ENCODE results near the gene ECHDC1. TPM values are rescaled to one million over a fixed set of nuclear protein-coding genes. Genes with fewer than 3 reads are reported as not detected.

ECHDC1 gene
- total and polyA plus RNA-seq, 4 donors: 28.8 to 66.2 (median 50.8) TPM

- Histone ChIP-seq H3K4me1 (ENCODE audit: control insufficient read depth in 4 of 4, insufficient read depth in 4 of 4, low read length in 3 of 4) (peaks cover 0 to 15% (median 2%) of the 10 kb centered on the region in 4 donors), H3K36me3 (ENCODE audit: control insufficient read depth in 4 of 4, insufficient read depth in 3 of 4, low read depth in 1 of 4, low read length in 3 of 4) (no peaks in the 10 kb centered on the region), H3K27ac (ENCODE audit: low read depth in 1 of 2, low read length in 2 of 2) (no peak overlapping the region), H3K9me3 (ENCODE audit: control insufficient read depth in 4 of 4, low read length in 3 of 4) (no peaks in the 10 kb centered on the region), H3K27me3 (ENCODE audit: control insufficient read depth in 4 of 4, insufficient read depth in 4 of 4, low read length in 3 of 4) (no peaks in the 10 kb centered on the region), H3K9ac (ENCODE audit: low read depth in 1 of 2, low read length in 2 of 2) (no peak overlapping the region), H3K4me3 (ENCODE audit: low read depth in 1 of 3, low read length in 3 of 3) (no peak overlapping the region)
- WGBS: 71% methylated on average over 4 of the region's 4 CpGs
- no peak for TF ChIP-seq RAD21 (IDR thresholded peaks at IDR 0.05)
- no peak for TF ChIP-seq GABPA (IDR thresholded peaks at IDR 0.05 in 1 of 2, conservative IDR thresholded peaks at IDR 0.05 in 1 of 2)
- no peak for TF ChIP-seq FOXA1 (IDR thresholded peaks at IDR 0.05)
- no peak for TF ChIP-seq EGR1 (IDR thresholded peaks at IDR 0.05; ENCODE audit: low read depth in 2 of 2)
- no peak for TF ChIP-seq YY1 (IDR thresholded peaks at IDR 0.05)
- no peak for TF ChIP-seq TAF1 (conservative IDR thresholded peaks at IDR 0.05)
- no peak for TF ChIP-seq CTCF (IDR thresholded peaks at IDR 0.05; ENCODE audit: low read depth, low read length, missing input control)
- TF ChIP-seq ATF3 (IDR thresholded peaks at IDR 0.05): no peak
- no peak for TF ChIP-seq HNF4A (conservative IDR thresholded peaks at IDR 0.05)
- no peak for TF ChIP-seq JUND (IDR thresholded peaks at IDR 0.05)
- no peak for TF ChIP-seq REST (IDR thresholded peaks at IDR 0.05)
- TF ChIP-seq ZBTB33 (IDR thresholded peaks at IDR 0.05): no peak
- TF ChIP-seq NR2F2 (IDR thresholded peaks at IDR 0.05): no peak
- TF ChIP-seq HNF4G (IDR thresholded peaks at IDR 0.05): no peak
- TF ChIP-seq MAX (IDR thresholded peaks at IDR 0.05): no peak
- no peak for DNase-seq (ENCODE audit: low spot score)
Observed at GRCh38 chr6:127263481-127263880, 79.9 kb downstream of the ECHDC1 start.

GRCh38 chr6:127262896-127263295 is 80.5 kb downstream of the ECHDC1 start:
- no peak for DNase-seq (ENCODE audit: low spot score)
- WGBS: 88% methylated on average over 1 of the region's 1 CpG
- Histone ChIP-seq H3K4me1 (ENCODE audit: control insufficient read depth in 4 of 4, insufficient read depth in 4 of 4, low read length in 3 of 4) (peaks cover 0 to 10% (median 2%) of the 10 kb centered on the region in 4 donors), H3K27ac (ENCODE audit: low read depth in 1 of 2, low read length in 2 of 2) (no peak overlapping the region), H3K36me3 (ENCODE audit: control insufficient read depth in 4 of 4, insufficient read depth in 3 of 4, low read depth in 1 of 4, low read length in 3 of 4) (no peaks in the 10 kb centered on the region), H3K27me3 (ENCODE audit: control insufficient read depth in 4 of 4, insufficient read depth in 4 of 4, low read length in 3 of 4) (no peaks in the 10 kb centered on the region), H3K9ac (ENCODE audit: low read depth in 1 of 2, low read length in 2 of 2) (no peak overlapping the region), H3K9me3 (ENCODE audit: control insufficient read depth in 4 of 4, low read length in 3 of 4) (no peaks in the 10 kb centered on the region), H3K4me3 (ENCODE audit: low read depth in 1 of 3, low read length in 3 of 3) (no peak overlapping the region)
- TF ChIP-seq TAF1 (conservative IDR thresholded peaks at IDR 0.05): no peak
